Liver (tissue), 9 donors: ENCODE data around the gene DNAJC9. TPM values are rescaled to one million over a fixed set of nuclear protein-coding genes. Genes with fewer than 3 reads are reported as not detected.

Source experiments
- DNase-seq: peaks from one replicate; pipeline ENCODE4 v3.0.0-alpha.2; 2017; ENCODE audit warnings: low spot score
- H3K27ac ChIP-seq, 2 donors: one replicate each; pipeline ENCODE4 v1.7.0; 2013; ENCODE audit warnings: inconsistent platforms in 2 of 2, low read length in 2 of 2, control low read depth in 1 of 2, low read depth in 1 of 2, mild to moderate bottlenecking in 1 of 2
- H3K27me3 ChIP-seq, 4 donors: one replicate each; pipeline versions ENCODE4 v1.6.1 to v1.7.0; 2013; ENCODE audit warnings: low read length in 3 of 4, inconsistent platforms in 1 of 4, mild to moderate bottlenecking in 1 of 4, moderate library complexity in 1 of 4; ENCODE audit not compliant: control insufficient read depth in 4 of 4, insufficient read depth in 4 of 4
- H3K36me3 ChIP-seq, 4 donors: one replicate each; pipeline versions ENCODE4 v1.6.1 to v1.7.0; 2013; ENCODE audit warnings: low read length in 3 of 4, mild to moderate bottlenecking in 3 of 4, low read depth in 1 of 4, moderate library complexity in 1 of 4; ENCODE audit not compliant: control insufficient read depth in 4 of 4, insufficient read depth in 3 of 4
- H3K4me1 ChIP-seq, 4 donors: one replicate each; pipeline versions ENCODE4 v1.6.1 to v1.7.0; 2013; ENCODE audit warnings: low read length in 3 of 4, mild to moderate bottlenecking in 3 of 4, moderate library complexity in 1 of 4; ENCODE audit not compliant: control insufficient read depth in 4 of 4, insufficient read depth in 4 of 4
- H3K4me3 ChIP-seq, 3 donors: one replicate each; pipeline versions ENCODE4 v1.6.1 to v1.7.0; 2013; ENCODE audit warnings: low read length in 3 of 3, control low read depth in 1 of 3, low read depth in 1 of 3, mild to moderate bottlenecking in 1 of 3
- H3K9ac ChIP-seq, 2 donors: one replicate each; pipeline ENCODE4 v1.7.0; 2013; ENCODE audit warnings: low read length in 2 of 2, mild to moderate bottlenecking in 2 of 2, moderate library complexity in 2 of 2, control low read depth in 1 of 2, low read depth in 1 of 2
- H3K9me3 ChIP-seq, 4 donors: one replicate each; pipeline versions ENCODE4 v1.6.1 to v1.7.0; 2013; ENCODE audit warnings: low read length in 3 of 4; ENCODE audit not compliant: control insufficient read depth in 4 of 4
- EGR1 ChIP-seq, 2 donors: IDR thresholded peaks; 2 replicates each; pipeline ENCODE4 v1.6.1; 2016 to 2018; ENCODE audit warnings: antibody characterized with exemption in 2 of 2, low read depth in 2 of 2
- FOXA1 ChIP-seq: IDR thresholded peaks from 2 replicates; pipeline ENCODE4 v1.6.1; 2016; ENCODE audit warnings: antibody characterized with exemption
- FOXA2 ChIP-seq: IDR thresholded peaks from 2 replicates; pipeline ENCODE4 v1.6.1; 2016; ENCODE audit warnings: antibody characterized with exemption
- GABPA ChIP-seq, 2 donors: IDR thresholded peaks in 1 of 2; conservative IDR thresholded peaks in 1 of 2; 2 replicates each; pipeline ENCODE4 v1.6.1; 2016; ENCODE audit warnings: antibody characterized with exemption in 2 of 2, mild to moderate bottlenecking in 1 of 2, moderate library complexity in 1 of 2
- HNF4A ChIP-seq, 2 donors: conservative IDR thresholded peaks; 2 replicates each; pipeline ENCODE4 v1.6.1; 2016; ENCODE audit warnings: antibody characterized with exemption in 2 of 2, mild to moderate bottlenecking in 2 of 2
- HNF4G ChIP-seq: IDR thresholded peaks from 2 replicates; pipeline ENCODE4 v1.6.1; 2016; ENCODE audit warnings: antibody characterized with exemption
- JUND ChIP-seq, 2 donors: IDR thresholded peaks; 2 replicates each; pipeline ENCODE4 v1.6.1; 2016; ENCODE audit warnings: antibody characterized with exemption in 2 of 2
- NR2F2 ChIP-seq: IDR thresholded peaks from 2 replicates; pipeline ENCODE4 v1.6.1; 2016; ENCODE audit warnings: antibody characterized with exemption
- RAD21 ChIP-seq, 2 donors: IDR thresholded peaks; 2 replicates each; pipeline ENCODE4 v1.6.1; 2016; ENCODE audit warnings: antibody characterized with exemption in 2 of 2, mild to moderate bottlenecking in 2 of 2
- RXRA ChIP-seq, 2 donors: IDR thresholded peaks; 2 replicates each; pipeline ENCODE4 v1.6.1; 2017 to 2018; ENCODE audit warnings: antibody characterized with exemption in 2 of 2, mild to moderate bottlenecking in 1 of 2
- SP1 ChIP-seq: IDR thresholded peaks from 2 replicates; pipeline ENCODE4 v1.6.1; 2018; ENCODE audit warnings: antibody characterized with exemption, mild to moderate bottlenecking
- TAF1 ChIP-seq: conservative IDR thresholded peaks from 2 replicates; pipeline ENCODE4 v1.6.1; 2016; ENCODE audit warnings: antibody characterized with exemption, mild to moderate bottlenecking
- WGBS: extraction: QIAGEN DNeasy Blood & Tissue Kit; methylation state at CpG from one replicate; pipeline ENCODE4 v1.1.7; 2013; 5-methylcytosine and 5-hydroxymethylcytosine counted together
- polyA plus RNA-seq, 2 donors: library from polyadenylated mRNA; stranded (reverse) in 1 of 2; unstranded in 1 of 2; fragments of 200-250 nt in 1 of 2; fragments of >200 nt in 1 of 2; fragmentation: Nextera tagmentation in 1 of 2; extraction: Ambion mirVana in 1 of 2; gene quantifications; one replicate each; pipeline versions ENCODE4 v1.2.1 to v1.2.3, GENCODE V29; 2013 to 2015
- total RNA-seq, 2 donors: library from RNA; depleted of rRNA; stranded (reverse); fragments of >200 nt; gene quantifications; one replicate each; pipeline ENCODE4 v1.2.3, GENCODE V29; 2014
- TF ChIP-seq, protein P1 (sequence below): fragments of 150-350 bp; IDR thresholded peaks from 2 replicates; pipeline ENCODE4 v1.5.1; 2017; ENCODE audit warnings: improper control_type of control experiment, low read depth, low read length; ENCODE audit not compliant: missing input control
- TF ChIP-seq, protein P2 (sequence below): IDR thresholded peaks from 2 replicates; pipeline ENCODE4 v1.6.1; 2016; ENCODE audit warnings: antibody characterized with exemption
- TF ChIP-seq, protein P3 (sequence below): IDR thresholded peaks from 2 replicates; pipeline ENCODE4 v1.6.1; 2016; ENCODE audit warnings: antibody characterized with exemption, mild to moderate bottlenecking
- TF ChIP-seq, protein P4 (sequence below): IDR thresholded peaks from 2 replicates; pipeline ENCODE4 v1.6.1; 2016; ENCODE audit warnings: antibody characterized with exemption
- donor health status: healthy.
- donor health status: healthy.
- donor health status: healthy.
- donor health status: healthy.
- donor health status: healthy.

DNAJC9 gene
- total and polyA plus RNA-seq, 4 donors = 4.1 to 45.5 (median 9.9) TPM

DNA sequence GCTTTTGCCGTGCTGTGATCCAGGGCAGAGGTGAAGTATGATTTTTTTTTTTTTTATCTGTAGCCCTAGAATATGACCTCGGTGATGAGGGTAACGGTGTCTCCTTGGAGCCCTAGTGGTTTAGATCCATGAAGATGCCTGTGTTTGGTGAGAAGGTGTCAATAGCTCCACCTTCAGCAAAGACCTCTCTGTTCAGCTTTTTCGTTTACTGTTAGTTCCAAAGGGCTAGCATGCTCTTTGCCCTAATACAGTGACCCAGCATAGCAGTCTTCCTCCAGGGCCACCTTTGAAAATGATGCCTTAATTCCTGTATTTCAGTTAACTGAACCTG, 6.1 kb upstream of the DNAJC9 start:
- peak overlapping the region; percentile 83 to 97 (median 94) for H3K4me3 ChIP-seq
- peak overlapping the region; percentile 83 to 99 for H3K9ac ChIP-seq
- H3K27ac ChIP-seq = peak overlapping the region in 1 of 2 donors; percentile 90
- DNase-seq = no peak
- no peaks in the 10 kb centered on the region for H3K27me3 ChIP-seq
- TF ChIP-seq RAD21 (IDR thresholded peaks at IDR 0.05) (no peak), SP1 (no peak), FOXA2 (no peak), EGR1 (IDR thresholded peaks at IDR 0.05; ENCODE audit: low read depth in 2 of 2) (no peak), NR2F2 (no peak), FOXA1 (no peak), HNF4A (conservative IDR thresholded peaks at IDR 0.05) (no peak), GABPA (IDR thresholded peaks at IDR 0.05 in 1 of 2, conservative IDR thresholded peaks at IDR 0.05 in 1 of 2) (no peak), RXRA (IDR thresholded peaks at IDR 0.05) (no peak), JUND (IDR thresholded peaks at IDR 0.05) (no peak), HNF4G (no peak), TAF1 (no peak)
- TF ChIP-seq, protein P1, sequence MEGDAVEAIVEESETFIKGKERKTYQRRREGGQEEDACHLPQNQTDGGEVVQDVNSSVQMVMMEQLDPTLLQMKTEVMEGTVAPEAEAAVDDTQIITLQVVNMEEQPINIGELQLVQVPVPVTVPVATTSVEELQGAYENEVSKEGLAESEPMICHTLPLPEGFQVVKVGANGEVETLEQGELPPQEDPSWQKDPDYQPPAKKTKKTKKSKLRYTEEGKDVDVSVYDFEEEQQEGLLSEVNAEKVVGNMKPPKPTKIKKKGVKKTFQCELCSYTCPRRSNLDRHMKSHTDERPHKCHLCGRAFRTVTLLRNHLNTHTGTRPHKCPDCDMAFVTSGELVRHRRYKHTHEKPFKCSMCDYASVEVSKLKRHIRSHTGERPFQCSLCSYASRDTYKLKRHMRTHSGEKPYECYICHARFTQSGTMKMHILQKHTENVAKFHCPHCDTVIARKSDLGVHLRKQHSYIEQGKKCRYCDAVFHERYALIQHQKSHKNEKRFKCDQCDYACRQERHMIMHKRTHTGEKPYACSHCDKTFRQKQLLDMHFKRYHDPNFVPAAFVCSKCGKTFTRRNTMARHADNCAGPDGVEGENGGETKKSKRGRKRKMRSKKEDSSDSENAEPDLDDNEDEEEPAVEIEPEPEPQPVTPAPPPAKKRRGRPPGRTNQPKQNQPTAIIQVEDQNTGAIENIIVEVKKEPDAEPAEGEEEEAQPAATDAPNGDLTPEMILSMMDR = no peak
- TF ChIP-seq, protein P2, sequence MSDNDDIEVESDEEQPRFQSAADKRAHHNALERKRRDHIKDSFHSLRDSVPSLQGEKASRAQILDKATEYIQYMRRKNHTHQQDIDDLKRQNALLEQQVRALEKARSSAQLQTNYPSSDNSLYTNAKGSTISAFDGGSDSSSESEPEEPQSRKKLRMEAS = no peak
- TF ChIP-seq, protein P3, sequence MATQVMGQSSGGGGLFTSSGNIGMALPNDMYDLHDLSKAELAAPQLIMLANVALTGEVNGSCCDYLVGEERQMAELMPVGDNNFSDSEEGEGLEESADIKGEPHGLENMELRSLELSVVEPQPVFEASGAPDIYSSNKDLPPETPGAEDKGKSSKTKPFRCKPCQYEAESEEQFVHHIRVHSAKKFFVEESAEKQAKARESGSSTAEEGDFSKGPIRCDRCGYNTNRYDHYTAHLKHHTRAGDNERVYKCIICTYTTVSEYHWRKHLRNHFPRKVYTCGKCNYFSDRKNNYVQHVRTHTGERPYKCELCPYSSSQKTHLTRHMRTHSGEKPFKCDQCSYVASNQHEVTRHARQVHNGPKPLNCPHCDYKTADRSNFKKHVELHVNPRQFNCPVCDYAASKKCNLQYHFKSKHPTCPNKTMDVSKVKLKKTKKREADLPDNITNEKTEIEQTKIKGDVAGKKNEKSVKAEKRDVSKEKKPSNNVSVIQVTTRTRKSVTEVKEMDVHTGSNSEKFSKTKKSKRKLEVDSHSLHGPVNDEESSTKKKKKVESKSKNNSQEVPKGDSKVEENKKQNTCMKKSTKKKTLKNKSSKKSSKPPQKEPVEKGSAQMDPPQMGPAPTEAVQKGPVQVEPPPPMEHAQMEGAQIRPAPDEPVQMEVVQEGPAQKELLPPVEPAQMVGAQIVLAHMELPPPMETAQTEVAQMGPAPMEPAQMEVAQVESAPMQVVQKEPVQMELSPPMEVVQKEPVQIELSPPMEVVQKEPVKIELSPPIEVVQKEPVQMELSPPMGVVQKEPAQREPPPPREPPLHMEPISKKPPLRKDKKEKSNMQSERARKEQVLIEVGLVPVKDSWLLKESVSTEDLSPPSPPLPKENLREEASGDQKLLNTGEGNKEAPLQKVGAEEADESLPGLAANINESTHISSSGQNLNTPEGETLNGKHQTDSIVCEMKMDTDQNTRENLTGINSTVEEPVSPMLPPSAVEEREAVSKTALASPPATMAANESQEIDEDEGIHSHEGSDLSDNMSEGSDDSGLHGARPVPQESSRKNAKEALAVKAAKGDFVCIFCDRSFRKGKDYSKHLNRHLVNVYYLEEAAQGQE = no peak
- TF ChIP-seq, protein P4, sequence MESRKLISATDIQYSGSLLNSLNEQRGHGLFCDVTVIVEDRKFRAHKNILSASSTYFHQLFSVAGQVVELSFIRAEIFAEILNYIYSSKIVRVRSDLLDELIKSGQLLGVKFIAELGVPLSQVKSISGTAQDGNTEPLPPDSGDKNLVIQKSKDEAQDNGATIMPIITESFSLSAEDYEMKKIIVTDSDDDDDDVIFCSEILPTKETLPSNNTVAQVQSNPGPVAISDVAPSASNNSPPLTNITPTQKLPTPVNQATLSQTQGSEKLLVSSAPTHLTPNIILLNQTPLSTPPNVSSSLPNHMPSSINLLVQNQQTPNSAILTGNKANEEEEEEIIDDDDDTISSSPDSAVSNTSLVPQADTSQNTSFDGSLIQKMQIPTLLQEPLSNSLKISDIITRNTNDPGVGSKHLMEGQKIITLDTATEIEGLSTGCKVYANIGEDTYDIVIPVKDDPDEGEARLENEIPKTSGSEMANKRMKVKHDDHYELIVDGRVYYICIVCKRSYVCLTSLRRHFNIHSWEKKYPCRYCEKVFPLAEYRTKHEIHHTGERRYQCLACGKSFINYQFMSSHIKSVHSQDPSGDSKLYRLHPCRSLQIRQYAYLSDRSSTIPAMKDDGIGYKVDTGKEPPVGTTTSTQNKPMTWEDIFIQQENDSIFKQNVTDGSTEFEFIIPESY = no peak
- peaks cover 4 to 27% (median 23%) of the 10 kb centered on the region in 4 donors for H3K4me1 ChIP-seq
- 1% methylated on average over 4 of the region's 4 CpGs for WGBS
- H3K9me3 ChIP-seq = no peaks in the 10 kb centered on the region
- peaks cover 3 to 7% (median 5%) of the 10 kb centered on the region in 4 donors for H3K36me3 ChIP-seq
